Measurements from ENCODE around the gene TFAP2E. TPM values are rescaled to one million over a fixed set of nuclear protein-coding genes. Genes with fewer than 3 reads are reported as not detected.

The TFAP2E gene
- total RNA-seq: under 1 TPM; 0.17 to 0.76 TPM

DNA sequence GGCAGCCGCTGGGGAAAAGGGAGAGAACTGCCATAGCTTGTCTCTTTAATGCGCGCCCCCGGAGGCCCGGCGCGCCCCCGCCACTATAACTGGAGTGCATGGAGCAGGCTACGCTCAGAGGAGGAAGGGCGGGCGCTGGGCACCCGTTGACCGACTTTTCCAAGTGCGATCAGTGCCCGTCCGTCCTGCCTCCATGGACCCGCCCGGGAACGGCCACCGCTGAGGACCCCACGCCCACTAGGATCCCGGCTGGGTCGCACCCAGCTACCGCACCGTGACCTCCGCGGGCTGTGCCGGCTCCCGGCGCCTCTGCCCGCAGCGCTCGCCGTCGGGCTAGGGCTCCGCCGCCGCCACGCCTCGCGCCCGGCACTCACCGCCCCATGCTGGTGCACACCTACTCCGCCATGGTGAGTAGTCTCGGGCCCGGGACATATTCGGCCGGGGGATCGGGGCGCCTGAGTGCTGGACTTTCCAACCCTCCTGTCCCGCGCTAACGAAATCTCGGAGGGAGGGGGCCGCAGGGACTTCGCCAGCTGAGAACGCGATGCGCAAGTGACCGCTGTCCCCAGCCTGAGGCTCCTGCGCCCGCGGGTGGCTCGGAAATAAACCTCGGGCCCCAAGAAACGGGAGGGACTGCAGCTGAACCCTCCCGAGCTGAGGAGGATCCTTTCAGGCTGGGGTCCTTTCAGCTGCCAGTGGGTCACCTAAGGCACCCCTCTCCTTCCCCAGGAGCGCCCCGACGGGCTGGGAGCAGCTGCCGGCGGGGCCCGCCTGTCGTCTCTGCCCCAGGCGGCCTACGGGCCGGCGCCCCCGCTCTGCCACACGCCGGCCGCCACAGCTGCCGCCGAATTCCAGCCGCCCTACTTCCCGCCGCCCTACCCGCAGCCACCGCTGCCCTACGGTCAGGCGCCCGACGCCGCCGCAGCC, at the start of gene TFAP2E:
TFAP2E (plus strand) TSS at position 117 of the 927 bp plus-strand sequence; CDS start at position 381, 264 bp downstream.
- intact Hi-C loops (cut with micrococcal nuclease): no loop called here
- peaks cover 5% of the 10 kb centered on the region for H3K27me3 Mint-ChIP-seq
- H3K4me3 Mint-ChIP-seq: no peak within 1 kb of the TSS

DNA sequence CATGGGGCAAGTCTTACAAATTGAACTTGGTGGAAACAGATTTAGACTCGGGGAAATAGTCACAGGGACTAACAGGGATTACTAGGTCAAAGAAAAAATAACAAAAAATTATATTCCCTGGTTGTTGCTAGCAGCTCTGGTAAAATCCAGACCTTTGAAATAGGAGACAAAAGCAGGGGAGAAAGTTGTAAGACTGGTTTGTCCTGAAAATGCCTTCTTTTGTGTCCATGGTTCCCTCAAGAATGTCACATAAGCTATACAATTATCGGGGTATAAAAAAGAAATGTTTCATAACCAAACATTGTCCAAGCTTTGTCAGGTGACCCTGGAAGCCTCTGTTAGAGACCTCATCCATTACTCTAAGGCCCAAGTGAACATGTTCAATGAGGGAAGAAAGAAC, 49.0 kb upstream of the TFAP2E start:
- no peak for DNase-seq
- POLR2A ChIA-PET: no interaction called here

More for the DNA sequence above, at the start of gene TFAP2E:
- Mint-ChIP-seq H3K36me3 (no peaks in the 10 kb centered on the region), H3K4me1 (ENCODE audit: low read depth) (peaks cover 22% of the 10 kb centered on the region), H3K27ac (no peak within 1 kb of the TSS), H3K9me3 (no peaks in the 10 kb centered on the region)
- ChIA-PET POLR2A (interaction anchor here (0.6 to 0.7 kb wide), 2 partner anchors 11 to 142 kb away, joined by 3 read pairs; no protein-coding TSS in a partner anchor), CTCF (interaction anchor here (0.6 to 4.2 kb wide), 7 partner anchors 10 to 199 kb away, joined by 3 to 46 read pairs (median 5); no protein-coding TSS in a partner anchor)
- no peak for DNase-seq

DNA sequence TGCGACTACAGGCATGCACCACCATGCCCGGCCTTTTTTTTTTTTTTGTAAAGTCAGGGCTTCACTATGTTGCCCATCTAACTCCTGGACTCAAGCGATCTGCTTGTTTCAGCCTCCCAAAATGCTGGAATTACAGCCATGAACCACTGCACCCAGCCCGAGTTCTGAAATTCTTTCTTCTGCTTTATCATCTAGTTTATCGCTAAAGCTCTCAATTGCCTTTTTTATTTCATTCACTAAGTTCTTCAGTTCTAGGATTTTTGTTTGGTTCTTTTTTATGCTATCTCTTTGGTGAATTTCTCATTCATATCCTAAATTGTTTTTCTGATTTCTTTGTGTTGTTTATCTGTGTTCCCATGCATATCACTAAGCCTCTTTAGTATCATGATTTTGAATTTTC, 42.9 kb upstream of the TFAP2E start:
- Mint-ChIP-seq H3K9me3 (peaks cover 28% of the 10 kb centered on the region), H3K4me3 (no peak overlapping the region), H3K36me3 (peaks cover 31% of the 10 kb centered on the region), H3K27ac (no peak overlapping the region), H3K4me1 (ENCODE audit: low read depth) (peaks cover 7% of the 10 kb centered on the region), H3K27me3 (no peaks in the 10 kb centered on the region)
- intact Hi-C loops (cut with micrococcal nuclease): no loop called here
- CTCF ChIA-PET: interaction anchor here (0.7 kb wide), 1 partner anchor 43 kb away, joined by 3 read pairs; no protein-coding TSS in a partner anchor
- no peak for DNase-seq
- POLR2A ChIA-PET: no interaction called here

More for the DNA sequence above, 49.0 kb upstream of the TFAP2E start:
- Mint-ChIP-seq H3K27me3 (no peaks in the 10 kb centered on the region), H3K9me3 (peaks cover 17% of the 10 kb centered on the region), H3K27ac (no peak overlapping the region), H3K4me3 (no peak overlapping the region), H3K4me1 (ENCODE audit: low read depth) (peaks cover 10% of the 10 kb centered on the region), H3K36me3 (peaks cover 9% of the 10 kb centered on the region)
- intact Hi-C loops (cut with micrococcal nuclease): no loop called here
- CTCF ChIA-PET: interaction anchor here (1.9 kb wide), 1 partner anchor 74 kb away, joined by 6 read pairs; no protein-coding TSS in a partner anchor

DNA sequence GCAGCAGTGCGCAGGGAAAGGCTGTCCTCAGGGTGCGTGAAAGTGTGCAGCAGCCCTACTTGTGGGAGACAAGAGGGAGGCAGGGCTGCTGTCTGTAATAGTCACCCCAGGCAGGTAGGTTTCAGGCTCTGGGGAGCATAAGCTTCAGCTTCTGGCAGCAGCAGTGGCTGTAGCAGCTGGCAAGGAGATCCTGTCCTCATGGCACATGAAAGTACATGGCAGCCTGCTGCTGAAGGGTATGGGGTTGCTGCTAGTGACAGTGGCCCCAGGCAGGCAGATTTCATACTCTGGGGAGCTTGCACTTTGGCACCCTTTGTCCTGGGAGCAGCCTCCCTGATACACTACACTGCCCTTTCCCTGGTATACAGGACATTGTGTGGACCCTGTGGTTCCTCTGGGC, 42.2 kb upstream of the TFAP2E start:
- DNase-seq: no peak
- intact Hi-C loops (cut with micrococcal nuclease): no loop called here
- Mint-ChIP-seq H3K4me1 (ENCODE audit: low read depth) (peaks cover 15% of the 10 kb centered on the region), H3K9me3 (peaks cover 21% of the 10 kb centered on the region), H3K27ac (no peak overlapping the region), H3K4me3 (no peak overlapping the region), H3K27me3 (no peaks in the 10 kb centered on the region), H3K36me3 (peaks cover 26% of the 10 kb centered on the region)
- ChIA-PET POLR2A (no interaction called here), CTCF (no interaction called here)

DNA sequence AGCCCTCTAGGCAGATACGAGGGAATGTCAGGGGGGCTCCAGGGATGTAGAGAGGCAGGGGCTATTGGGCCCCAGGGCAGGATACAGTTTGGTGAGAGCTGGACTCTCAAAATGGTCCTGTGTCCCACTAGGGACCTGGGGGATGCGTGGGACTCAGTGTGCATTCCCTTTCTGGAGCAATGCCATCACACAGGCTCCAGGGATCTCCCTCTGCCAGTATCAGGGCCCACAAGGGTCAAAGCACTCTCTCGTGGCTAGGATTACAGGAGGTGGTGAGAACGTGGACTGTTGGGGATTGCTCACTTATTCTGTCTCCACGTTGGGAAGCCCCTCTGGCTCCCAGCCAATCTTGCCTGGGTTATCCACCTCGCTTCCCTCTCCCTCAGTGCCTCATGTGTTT, 41.7 kb upstream of the TFAP2E start:
- Mint-ChIP-seq H3K36me3 (peaks cover 26% of the 10 kb centered on the region), H3K27me3 (no peaks in the 10 kb centered on the region), H3K4me1 (ENCODE audit: low read depth) (peaks cover 19% of the 10 kb centered on the region), H3K4me3 (no peak overlapping the region), H3K27ac (no peak overlapping the region), H3K9me3 (peaks cover 21% of the 10 kb centered on the region)
- ChIA-PET POLR2A (no interaction called here), CTCF (no interaction called here)
- intact Hi-C loops (cut with micrococcal nuclease): no loop called here
- no peak for DNase-seq

DNA sequence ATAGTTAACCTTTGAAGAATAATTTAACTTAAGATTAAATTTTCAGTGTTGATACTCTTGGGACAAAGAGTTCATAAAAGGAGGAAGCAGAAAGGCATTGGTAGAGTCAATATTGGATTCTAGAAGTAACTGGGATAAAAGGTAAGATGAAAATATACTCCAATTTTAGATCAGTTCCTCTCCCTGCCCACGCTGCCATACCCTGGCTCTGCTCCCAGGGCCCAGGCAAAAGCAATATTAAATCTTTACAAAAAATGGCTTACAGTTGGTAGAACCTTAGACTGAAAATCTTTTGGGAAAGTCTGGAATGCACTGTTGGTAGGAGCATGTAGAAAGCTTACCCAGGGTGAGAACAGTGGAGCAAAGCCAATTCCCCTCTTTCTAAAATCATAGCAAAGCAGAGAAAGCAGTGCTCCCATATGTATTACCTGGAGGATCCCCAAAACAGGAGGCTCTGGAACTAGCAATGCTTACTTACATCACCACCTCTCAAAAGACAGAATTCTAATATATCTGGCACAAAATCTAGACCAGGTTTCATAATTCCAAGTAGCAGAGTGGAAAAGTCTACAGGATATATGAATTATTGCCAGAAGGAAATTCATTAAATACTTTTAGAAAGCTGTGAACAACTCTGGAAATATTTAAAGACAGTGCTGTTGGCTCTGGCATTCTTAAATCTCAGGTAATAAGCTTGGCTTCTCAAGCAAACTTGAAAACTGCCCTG, 40.5 kb upstream of the TFAP2E start:
- peaks cover 19% of the 10 kb centered on the region for H3K9me3 Mint-ChIP-seq
- intact Hi-C loops (cut with micrococcal nuclease): no loop called here
- H3K4me1 Mint-ChIP-seq (ENCODE audit: low read depth): peaks cover 32% of the 10 kb centered on the region
- CTCF ChIA-PET: interaction anchor here (2.2 kb wide), 1 partner anchor 81 kb away, joined by 12 read pairs; no protein-coding TSS in a partner anchor
- DNase-seq: no peak
- H3K27ac Mint-ChIP-seq: no peak overlapping the region
- peaks cover 24% of the 10 kb centered on the region for H3K36me3 Mint-ChIP-seq
- POLR2A ChIA-PET: interaction anchor here (0.8 kb wide), 1 partner anchor 16 kb away, joined by 3 read pairs; no protein-coding TSS in a partner anchor
- no peak overlapping the region for H3K4me3 Mint-ChIP-seq
- H3K27me3 Mint-ChIP-seq: no peaks in the 10 kb centered on the region

DNA sequence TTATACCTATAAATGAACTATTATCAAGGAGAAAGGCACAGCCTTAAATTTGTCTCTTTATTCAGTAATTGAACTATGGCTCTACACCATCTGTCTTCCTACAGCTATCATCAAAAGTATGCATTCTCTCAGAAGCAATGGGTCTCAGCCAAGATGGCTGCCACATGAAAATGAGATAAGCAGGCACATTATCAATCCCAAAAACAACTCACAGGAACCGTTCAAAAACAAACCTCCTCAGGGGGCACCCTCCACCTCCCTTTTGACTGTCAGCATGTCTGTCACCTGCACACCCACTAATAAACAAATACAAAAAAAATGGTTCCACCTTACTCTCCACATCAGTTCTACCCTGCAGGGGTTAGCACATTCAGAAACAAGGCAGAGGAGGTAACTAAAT, 39.5 kb upstream of the TFAP2E start:
- Mint-ChIP-seq H3K36me3 (peaks cover 24% of the 10 kb centered on the region), H3K4me1 (ENCODE audit: low read depth) (peaks cover 38% of the 10 kb centered on the region), H3K4me3 (no peak overlapping the region), H3K9me3 (peaks cover 17% of the 10 kb centered on the region), H3K27ac (no peak overlapping the region), H3K27me3 (no peaks in the 10 kb centered on the region)
- intact Hi-C loops (cut with micrococcal nuclease): no loop called here
- CTCF ChIA-PET: interaction anchor here (2.2 kb wide), 1 partner anchor 82 kb away, joined by 12 read pairs; no protein-coding TSS in a partner anchor
- DNase-seq: no peak
- POLR2A ChIA-PET: no interaction called here

DNA sequence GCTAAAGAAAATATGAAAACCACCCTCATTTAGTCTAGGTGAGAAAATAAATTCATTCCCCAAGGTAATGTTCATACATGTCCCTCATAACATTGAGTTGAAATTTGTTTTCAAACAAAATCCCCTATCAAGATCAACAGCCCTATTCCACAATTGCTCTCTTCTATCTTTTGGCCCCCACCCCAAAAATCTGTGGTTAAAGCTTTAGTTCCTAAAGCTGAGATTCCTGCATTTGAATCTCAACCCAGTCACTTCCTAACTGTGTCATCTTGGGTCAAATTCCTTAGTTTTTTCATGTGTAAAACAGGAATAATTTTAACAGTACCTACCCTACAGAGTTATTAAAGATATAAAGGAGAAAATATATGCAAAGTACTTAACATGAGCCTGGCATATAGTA, 37.9 kb upstream of the TFAP2E start:
- CTCF ChIA-PET: interaction anchor here (0.9 to 3.6 kb wide), 5 partner anchors 16 to 84 kb away, joined by 3 to 27 read pairs (median 4); no protein-coding TSS in a partner anchor
- no peak for DNase-seq
- POLR2A ChIA-PET: interaction anchor here (1.3 kb wide), 1 partner anchor 29 kb away, joined by 3 read pairs; no protein-coding TSS in a partner anchor
- peaks cover 6% of the 10 kb centered on the region for H3K9me3 Mint-ChIP-seq
- peaks cover 55% of the 10 kb centered on the region for H3K4me1 Mint-ChIP-seq (ENCODE audit: low read depth)
- no peak overlapping the region for H3K4me3 Mint-ChIP-seq
- intact Hi-C loops (cut with micrococcal nuclease): no loop called here
- H3K27ac Mint-ChIP-seq: no peak overlapping the region
- H3K36me3 Mint-ChIP-seq: peaks cover 13% of the 10 kb centered on the region
- H3K27me3 Mint-ChIP-seq: no peaks in the 10 kb centered on the region

DNA sequence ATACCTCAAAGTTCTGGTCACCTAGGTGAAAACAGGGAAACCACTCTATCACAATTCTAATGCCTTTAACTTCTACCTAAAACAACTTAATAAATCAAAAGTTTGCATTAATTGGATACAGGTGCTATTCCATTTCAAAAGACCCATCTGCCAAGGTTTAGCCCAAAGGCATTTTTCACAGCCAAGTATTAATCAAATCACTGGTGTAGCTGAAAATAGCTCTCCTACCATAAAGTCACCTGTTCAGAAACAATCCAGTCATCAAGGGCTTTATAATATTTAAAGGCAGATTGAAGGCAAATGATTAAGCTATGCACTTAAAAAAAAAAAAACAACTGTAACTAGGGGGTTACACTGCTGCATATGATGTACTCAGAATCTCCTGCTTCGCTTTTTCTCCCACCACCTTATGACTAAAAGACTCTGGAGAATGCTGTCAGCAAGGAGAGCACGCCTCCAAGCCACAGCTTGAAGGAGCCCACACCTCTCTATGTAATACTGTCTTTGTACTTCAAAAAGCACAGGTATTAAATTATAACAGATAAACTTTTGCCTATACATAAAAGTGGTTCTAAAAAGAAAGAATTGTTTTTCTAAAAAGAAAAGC, 36.5 kb upstream of the TFAP2E start:
- CTCF ChIA-PET: interaction anchor here (1.3 to 3.6 kb wide), 3 partner anchors 28 to 85 kb away, joined by 3 to 27 read pairs (median 4); no protein-coding TSS in a partner anchor
- intact Hi-C loops (cut with micrococcal nuclease): no loop called here
- Mint-ChIP-seq H3K4me3 (no peak overlapping the region), H3K36me3 (peaks cover 5% of the 10 kb centered on the region), H3K27me3 (no peaks in the 10 kb centered on the region), H3K9me3 (no peaks in the 10 kb centered on the region), H3K4me1 (ENCODE audit: low read depth) (peaks cover 63% of the 10 kb centered on the region), H3K27ac (no peak overlapping the region)
- no peak for DNase-seq
- POLR2A ChIA-PET: interaction anchor here (1.2 to 1.3 kb wide), 2 partner anchors 30 to 83 kb away, joined by 3 read pairs; no protein-coding TSS in a partner anchor

DNA sequence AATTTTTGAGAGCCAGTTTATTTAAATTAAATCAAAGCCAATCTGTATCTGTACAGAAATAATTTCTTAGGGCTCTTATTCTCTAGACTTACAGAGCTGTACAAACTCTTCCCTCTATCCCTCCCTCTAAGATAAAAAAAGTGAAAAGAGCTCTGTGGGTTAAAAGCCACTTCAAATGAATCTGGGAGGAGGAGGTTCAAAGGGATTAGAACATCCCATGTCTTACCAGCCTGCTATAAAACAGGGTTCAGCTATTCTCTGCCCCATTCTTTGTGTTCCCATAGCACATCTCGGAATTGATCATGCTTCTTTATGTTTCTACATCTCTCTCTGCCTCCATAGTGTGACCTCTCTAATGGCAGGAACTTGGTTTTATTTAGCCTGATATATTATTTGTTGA, 35.3 kb upstream of the TFAP2E start:
- ChIA-PET POLR2A (interaction anchor here (0.7 to 4.1 kb wide), 3 partner anchors 18 to 95 kb away, joined by 3 to 13 read pairs (median 4); partner anchors contain the start of gene KIAA0319L), CTCF (interaction anchor here (0.6 to 3.6 kb wide), 7 partner anchors 18 to 98 kb away, joined by 3 to 27 read pairs (median 3); no protein-coding TSS in a partner anchor)
- H3K4me3 Mint-ChIP-seq: no peak overlapping the region
- intact Hi-C loops (cut with micrococcal nuclease): no loop called here
- H3K4me1 Mint-ChIP-seq (ENCODE audit: low read depth): peaks cover 68% of the 10 kb centered on the region
- no peak for DNase-seq
- no peaks in the 10 kb centered on the region for H3K27me3 Mint-ChIP-seq
- peaks cover 5% of the 10 kb centered on the region for H3K36me3 Mint-ChIP-seq
- H3K9me3 Mint-ChIP-seq: no peaks in the 10 kb centered on the region
- peak overlapping the region; percentile 62 for H3K27ac Mint-ChIP-seq

DNA sequence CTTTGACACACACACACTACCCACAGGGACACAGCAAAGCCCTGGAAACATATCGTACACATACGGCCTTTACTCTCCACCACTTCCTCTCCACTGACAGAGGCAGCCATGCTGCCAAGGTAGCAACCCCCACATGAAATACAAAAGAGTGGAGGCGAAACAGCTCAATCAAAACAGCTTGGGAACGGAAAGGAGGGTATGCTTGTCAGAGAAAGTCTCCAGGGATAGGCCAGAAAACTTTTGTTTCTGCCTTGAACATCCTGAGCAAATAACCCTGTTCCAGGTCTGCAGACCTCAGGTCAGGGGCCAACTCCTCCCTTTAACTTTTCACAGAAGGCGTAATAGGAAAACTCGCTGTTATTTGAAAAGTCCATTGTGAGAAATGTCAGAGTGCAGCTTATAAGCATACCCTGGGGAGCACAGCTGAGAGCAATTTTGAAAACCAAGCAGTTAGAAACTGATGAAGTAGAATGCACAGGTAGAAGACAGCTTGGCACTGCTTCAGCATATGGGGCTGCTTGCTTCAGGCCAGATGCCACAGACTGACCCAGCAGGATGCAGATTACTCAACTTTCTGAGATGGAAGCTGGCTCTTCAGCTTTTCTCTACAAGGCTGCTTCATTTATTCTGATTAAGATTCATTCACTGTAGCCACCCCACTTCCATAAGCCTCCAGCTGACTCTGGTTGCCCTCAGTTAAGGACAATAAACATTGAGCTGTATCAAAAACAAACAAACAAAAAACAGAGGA, 33.9 kb upstream of the TFAP2E start:
- H3K4me1 Mint-ChIP-seq (ENCODE audit: low read depth): peaks cover 73% of the 10 kb centered on the region
- H3K4me3 Mint-ChIP-seq: peak overlapping the region; percentile 55
- ChIA-PET CTCF (interaction anchor here (0.6 to 5.0 kb wide), 5 partner anchors 12 to 86 kb away, joined by 3 to 69 read pairs (median 4); no protein-coding TSS in a partner anchor), POLR2A (interaction anchor here (0.6 to 4.1 kb wide), 6 partner anchors 17 to 380 kb away, joined by 3 to 13 read pairs (median 4); partner anchors contain the start of gene KIAA0319L)
- no peaks in the 10 kb centered on the region for H3K27me3 Mint-ChIP-seq
- no peaks in the 10 kb centered on the region for H3K9me3 Mint-ChIP-seq
- H3K27ac Mint-ChIP-seq: peak overlapping the region; percentile 87
- H3K36me3 Mint-ChIP-seq: peaks cover 1% of the 10 kb centered on the region
- peak; percentile 56 for DNase-seq
- intact Hi-C loops (cut with micrococcal nuclease): loop anchor here (1.0 kb wide), 3 partner anchors 16 to 85 kb away; no protein-coding TSS in a partner anchor

All from activated CD4-positive, alpha-beta memory T cell treated with anti-CD3 and anti-CD28 coated beads for 36 hours (primary cell).